ENCODE results near the gene TP53BP2. TPM values are rescaled to one million over a fixed set of nuclear protein-coding genes. Genes with fewer than 3 reads are reported as not detected.

Gene TP53BP2
- total and polyA plus RNA-seq, 11 donors: 4.6 to 44.8 (median 22.3) TPM

GRCh38 chr1:223788746-223789415, 56.9 kb downstream of the TP53BP2 start:
- DNase-seq (no peak), ATAC-seq (no peak)
- TF ChIP-seq POLR2A (IDR thresholded peaks at IDR 0.05): no peak
- no peak for TF ChIP-seq CTCF (IDR thresholded peaks at IDR 0.05)
- Histone ChIP-seq H3K9me3 (no peaks in the 10 kb centered on the region), H3K27ac (no peak overlapping the region), H3K4me3 (no peak overlapping the region), H3K27me3 (no peaks in the 10 kb centered on the region), H3K4me1 (no peaks in the 10 kb centered on the region), H3K36me3 (peaks cover 0 to 90% (median 73%) of the 10 kb centered on the region in 9 donors)
- 71 to 81% (median 77%) methylated on average over 4 of the region's 4 CpGs for WGBS, 4 donors
- intact Hi-C loops (cut with DNase I): no loop called here

GRCh38 chr1:223785808-223786207, 59.9 kb downstream of the TP53BP2 start:
- no peak for ATAC-seq
- DNase-seq: no peak
- Histone ChIP-seq H3K36me3 (peaks cover 0 to 90% (median 68%) of the 10 kb centered on the region in 9 donors), H3K9me3 (no peaks in the 10 kb centered on the region), H3K27me3 (no peaks in the 10 kb centered on the region), H3K4me1 (no peaks in the 10 kb centered on the region), H3K27ac (peak overlapping the region in 1 of 12 donors; percentile 8), H3K4me3 (no peak overlapping the region)
- WGBS, 4 donors: 67 to 75% (median 72%) methylated on average over 5 of the region's 5 CpGs
- TF ChIP-seq CTCF (IDR thresholded peaks at IDR 0.05): no peak
- TF ChIP-seq POLR2A (IDR thresholded peaks at IDR 0.05): no peak
- intact Hi-C loops (cut with DNase I): no loop called here

GRCh38 chr1:223784541-223784940, 61.2 kb downstream of the TP53BP2 start:
- H3K36me3 ChIP-seq: peaks cover 0 to 91% (median 74%) of the 10 kb centered on the region in 9 donors
- no peaks in the 10 kb centered on the region for H3K9me3 ChIP-seq
- DNase-seq: no peak
- intact Hi-C loops (cut with DNase I): no loop called here
- H3K27ac ChIP-seq: no peak overlapping the region
- no peak overlapping the region for H3K4me3 ChIP-seq
- WGBS, 4 donors: 83 to 88% (median 84%) methylated on average over 4 of the region's 4 CpGs
- ATAC-seq: peak in 2 of 4 donors; percentile 29 to 41
- no peaks in the 10 kb centered on the region for H3K27me3 ChIP-seq
- H3K4me1 ChIP-seq: no peaks in the 10 kb centered on the region
- TF ChIP-seq CTCF (IDR thresholded peaks at IDR 0.05) (no peak), POLR2A (IDR thresholded peaks at IDR 0.05) (no peak)

GRCh38 chr1:223783676-223784075, 62.1 kb downstream of the TP53BP2 start:
- intact Hi-C loops (cut with DNase I): no loop called here
- Histone ChIP-seq H3K9me3 (no peaks in the 10 kb centered on the region), H3K27ac (no peak overlapping the region), H3K36me3 (peaks cover 0 to 91% (median 75%) of the 10 kb centered on the region in 9 donors), H3K27me3 (no peaks in the 10 kb centered on the region), H3K4me3 (no peak overlapping the region), H3K4me1 (no peaks in the 10 kb centered on the region)
- TF ChIP-seq CTCF (IDR thresholded peaks at IDR 0.05) (no peak), POLR2A (IDR thresholded peaks at IDR 0.05) (no peak)
- WGBS, 4 donors: 46 to 97% (median 76%) methylated on average over 1 of the region's 1 CpG
- ATAC-seq: no peak
- no peak for DNase-seq
